GM18861 (cell line): ENCODE data around the gene NPTX2.
"Not testable (repeated sequence)": the region's sequence is repeated elsewhere in the genome, so short reads cannot be mapped to it uniquely, and the experiment has no call there.

ENCODE experiments used
- ATAC-seq: cut with Tn5 transposase; IDR thresholded peaks from one replicate; pipeline ENCODE4 v1.9.1; 2021; ENCODE audit not compliant: unreplicated experiment

The NPTX2 gene

GRCh38 chr7:98617051-98617959, at the start of gene NPTX2:
Gene NPTX2 (plus strand): TSS chr7:98617285. CDS start chr7:98617462, 177 bp downstream.
- ATAC-seq, result no peak

GRCh38 chr7:98567991-98568390, 49.1 kb upstream of the NPTX2 start:
- no peak for ATAC-seq

- no peak for ATAC-seq
Measured at GRCh38 chr7:98568891-98569290, 48.2 kb upstream of the NPTX2 start.

GRCh38 chr7:98569691-98570337, 47.3 kb upstream of the NPTX2 start:
- ATAC-seq, result no peak

- ATAC-seq, result no peak
Measured at GRCh38 chr7:98571006-98571405, 46.1 kb upstream of the NPTX2 start.

- no peak for ATAC-seq
Measured at GRCh38 chr7:98571986-98572385, 45.1 kb upstream of the NPTX2 start.

- not testable (repeated sequence) for ATAC-seq
Measured at GRCh38 chr7:98572716-98573115, 44.4 kb upstream of the NPTX2 start.

- no peak for ATAC-seq
Measured at GRCh38 chr7:98573816-98574215, 43.3 kb upstream of the NPTX2 start.

GRCh38 chr7:98575878-98576277, 41.2 kb upstream of the NPTX2 start:
- ATAC-seq, result no peak

- no peak for ATAC-seq
Measured at GRCh38 chr7:98584830-98585229, 32.3 kb upstream of the NPTX2 start.

- ATAC-seq, result no peak
Measured at GRCh38 chr7:98591926-98592325, 25.2 kb upstream of the NPTX2 start.

- ATAC-seq, result no peak
Measured at GRCh38 chr7:98594348-98594747, 22.7 kb upstream of the NPTX2 start.

- ATAC-seq, result no peak
Measured at GRCh38 chr7:98594787-98595186, 22.3 kb upstream of the NPTX2 start.

- no peak for ATAC-seq
Measured at GRCh38 chr7:98598846-98599615, 18.1 kb upstream of the NPTX2 start.

- no peak for ATAC-seq
Measured at GRCh38 chr7:98599886-98600285, 17.2 kb upstream of the NPTX2 start.

GRCh38 chr7:98602755-98603398, 14.2 kb upstream of the NPTX2 start:
- ATAC-seq, result no peak

GRCh38 chr7:98603399-98603788, 13.7 kb upstream of the NPTX2 start:
- ATAC-seq, result no peak

- ATAC-seq, result no peak
Measured at GRCh38 chr7:98613601-98614425, 3.3 kb upstream of the NPTX2 start.

- ATAC-seq, result no peak
Measured at GRCh38 chr7:98616381-98617050, 569 bp upstream of the NPTX2 start.

- no peak for ATAC-seq
Measured at GRCh38 chr7:98617960-98618418, 904 bp downstream of the NPTX2 start.
